GM21515 (cell line): ENCODE data around the gene EXTL1.
"Not testable (repeated sequence)": the region's sequence is repeated elsewhere in the genome, so short reads cannot be mapped to it uniquely, and the experiment has no call there.

ENCODE experiments used
- ATAC-seq: cut with Tn5 transposase; IDR thresholded peaks from one replicate; pipeline ENCODE4 v1.9.1; 2021; ENCODE audit not compliant: unreplicated experiment

The EXTL1 gene

GRCh38 chr1:26021647-26022403 lies at the start of gene EXTL1:
EXTL1 (plus strand) TSS chr1:26021775; CDS start chr1:26022647, 872 bp downstream.
- no peak for ATAC-seq

- ATAC-seq: no peak
These were observed 49.8 kb upstream of the EXTL1 start for GRCh38 chr1:25971811-25972180.

DNA sequence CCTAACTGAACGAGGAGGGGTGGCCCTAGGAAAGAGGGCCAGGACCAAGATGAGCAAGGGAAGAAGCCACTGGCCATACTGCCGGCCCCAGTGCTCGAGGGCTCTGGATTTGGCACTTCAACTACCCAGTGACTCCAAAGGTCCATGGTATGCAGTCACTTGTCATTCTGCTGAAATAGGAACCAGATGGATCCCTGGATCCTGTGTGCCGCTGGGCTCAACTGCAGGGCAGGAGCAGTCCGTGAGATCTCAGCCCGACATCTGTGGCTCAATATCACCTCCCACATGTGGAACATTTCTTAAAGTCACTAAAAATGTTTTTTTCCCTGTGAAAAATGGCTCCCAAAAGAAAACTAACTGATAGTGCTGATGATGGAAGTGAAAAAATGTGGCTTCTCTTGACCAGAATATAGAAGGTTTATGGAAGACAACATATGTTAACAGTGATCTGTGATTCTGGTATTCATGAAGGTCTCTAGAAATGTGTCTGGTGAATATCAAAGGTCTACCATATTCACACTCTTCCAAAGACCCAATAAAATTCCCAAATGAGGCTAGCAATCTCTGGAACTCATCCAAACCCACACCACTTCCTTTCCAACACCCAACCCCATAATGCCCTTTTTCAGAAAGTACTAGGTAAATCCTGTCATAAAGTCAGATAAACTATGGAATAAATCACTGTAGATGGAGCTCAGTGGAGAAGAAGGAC lies 47.8 kb upstream of the EXTL1 start:
- ATAC-seq: no peak

GRCh38 chr1:25977801-25978200 lies 43.8 kb upstream of the EXTL1 start:
- no peak for ATAC-seq

DNA sequence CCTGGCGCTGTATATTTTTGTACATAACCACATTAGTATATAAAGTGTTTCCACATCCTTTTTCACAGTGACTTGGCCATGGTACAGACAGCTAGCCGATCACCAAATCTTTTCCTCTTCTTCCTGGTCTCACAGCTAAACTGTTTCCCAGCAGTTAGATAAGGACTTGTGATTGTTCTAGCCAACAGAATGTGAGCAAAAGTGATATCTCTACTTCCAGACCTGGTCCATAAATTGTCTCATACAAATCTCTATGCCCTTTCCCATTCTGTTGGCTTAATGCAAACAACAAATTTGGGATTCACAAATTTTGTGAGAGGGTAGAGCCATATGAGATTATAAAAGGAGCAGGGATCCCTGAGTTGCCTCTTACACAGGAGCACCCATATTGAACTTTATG lies 43.2 kb upstream of the EXTL1 start:
- ATAC-seq: no peak

- no peak for ATAC-seq
These were observed 42.4 kb upstream of the EXTL1 start for GRCh38 chr1:25979210-25979609.

GRCh38 chr1:25985171-25985570 lies 36.4 kb upstream of the EXTL1 start:
- no peak for ATAC-seq

DNA sequence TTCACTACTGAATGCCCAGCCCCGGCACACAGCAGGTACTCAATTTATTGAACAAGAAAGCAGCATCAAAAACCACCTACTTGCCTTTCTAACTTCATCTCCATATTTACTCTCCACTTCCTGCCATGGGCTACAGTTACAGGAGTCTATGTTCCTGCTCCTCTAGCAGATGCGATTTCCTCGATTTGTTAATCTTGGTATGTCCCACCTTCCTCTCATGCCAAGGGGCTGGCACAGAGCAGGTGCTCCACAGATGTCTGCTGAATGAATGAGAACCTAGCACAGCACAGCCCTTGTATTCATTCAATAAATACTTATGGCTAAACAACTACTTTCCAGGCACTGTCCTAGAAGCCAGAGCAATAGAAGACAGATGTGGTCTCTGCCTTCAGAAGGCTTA lies 35.9 kb upstream of the EXTL1 start:
- ATAC-seq: no peak

- not testable (repeated sequence) for ATAC-seq
These were observed 34.8 kb upstream of the EXTL1 start for GRCh38 chr1:25986773-25987172.

DNA sequence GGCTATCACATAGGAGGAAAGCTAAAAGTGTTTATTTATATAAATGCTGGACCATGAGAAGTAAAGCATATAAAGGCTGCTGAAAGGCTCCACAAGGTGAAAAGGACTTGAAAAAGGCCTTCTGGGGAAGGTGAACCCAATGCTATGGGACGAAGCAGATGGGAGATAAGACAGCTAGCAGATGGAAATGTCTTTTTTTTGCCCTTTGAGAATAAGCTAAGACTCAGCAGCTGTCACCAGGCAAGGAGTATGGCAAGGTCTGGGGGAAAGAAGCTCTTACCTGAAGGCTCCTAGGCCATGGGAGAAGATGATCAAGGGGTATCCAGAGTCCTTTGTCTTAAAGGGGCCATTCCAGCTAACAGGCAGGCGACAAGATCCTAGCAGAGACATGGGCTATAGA lies 33.6 kb upstream of the EXTL1 start:
- no peak for ATAC-seq

- ATAC-seq: no peak
These were observed 31.9 kb upstream of the EXTL1 start for GRCh38 chr1:25989440-25990234.

DNA sequence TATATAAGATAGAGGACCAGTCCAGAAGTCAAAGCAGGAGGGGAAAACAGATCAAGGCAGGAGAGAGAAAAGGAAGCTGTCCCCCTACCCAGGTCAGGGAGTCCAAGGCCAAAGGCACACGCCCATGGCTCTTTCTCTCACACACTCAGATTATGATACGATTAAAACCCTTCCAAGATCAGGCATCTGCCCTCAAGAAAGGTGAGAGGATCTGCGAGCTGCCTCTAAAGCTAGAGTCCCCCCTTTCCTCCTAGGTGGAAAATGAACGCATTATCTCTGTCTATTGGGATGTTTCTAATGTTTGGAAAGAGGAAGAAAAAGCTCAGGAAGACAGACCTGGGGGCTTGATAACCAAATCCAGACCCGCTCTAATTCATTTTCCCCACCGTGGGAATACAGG lies 31.3 kb upstream of the EXTL1 start:
- ATAC-seq: no peak

- no peak for ATAC-seq
These were observed 30.7 kb upstream of the EXTL1 start for GRCh38 chr1:25990702-25991395.

GRCh38 chr1:25991937-25992688 lies 29.5 kb upstream of the EXTL1 start:
- no peak for ATAC-seq

GRCh38 chr1:25992689-25993171 lies 28.8 kb upstream of the EXTL1 start:
- no peak for ATAC-seq

DNA sequence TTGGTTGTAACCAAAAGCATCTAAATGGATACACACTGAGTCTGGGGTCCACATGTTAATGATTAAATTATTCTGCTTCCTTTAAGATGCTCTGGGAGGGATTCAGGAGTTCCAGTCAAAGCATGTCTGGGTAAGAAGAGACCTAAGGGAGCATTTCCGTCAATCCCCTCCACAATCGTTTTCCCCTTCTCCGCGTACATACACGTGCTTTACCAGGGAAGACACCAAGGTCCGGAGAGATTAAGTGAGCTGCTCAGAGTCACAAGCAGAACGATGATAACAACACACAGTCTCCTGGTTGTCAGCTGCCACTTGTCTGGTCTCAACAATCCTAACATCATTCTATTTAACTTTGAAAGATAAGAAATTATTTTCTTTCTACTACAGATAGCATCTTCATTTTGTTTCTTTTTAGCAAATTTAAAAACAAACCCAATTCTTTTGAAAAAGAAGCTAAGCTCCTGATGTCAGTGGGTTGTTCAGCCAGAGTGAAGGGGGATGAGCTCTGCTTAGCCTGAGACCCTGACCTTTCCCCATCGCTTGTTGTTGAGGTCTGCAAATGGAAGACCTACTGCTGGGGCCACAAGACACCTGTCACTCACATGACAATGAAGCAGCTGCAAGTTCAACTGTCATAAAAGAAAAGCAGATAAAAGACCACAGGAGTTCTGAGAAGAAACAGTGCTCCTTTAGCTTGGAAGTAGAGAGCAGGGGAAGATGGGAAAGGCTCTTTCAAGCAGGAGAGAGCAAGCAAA lies 28.2 kb upstream of the EXTL1 start:
- no peak for ATAC-seq

DNA sequence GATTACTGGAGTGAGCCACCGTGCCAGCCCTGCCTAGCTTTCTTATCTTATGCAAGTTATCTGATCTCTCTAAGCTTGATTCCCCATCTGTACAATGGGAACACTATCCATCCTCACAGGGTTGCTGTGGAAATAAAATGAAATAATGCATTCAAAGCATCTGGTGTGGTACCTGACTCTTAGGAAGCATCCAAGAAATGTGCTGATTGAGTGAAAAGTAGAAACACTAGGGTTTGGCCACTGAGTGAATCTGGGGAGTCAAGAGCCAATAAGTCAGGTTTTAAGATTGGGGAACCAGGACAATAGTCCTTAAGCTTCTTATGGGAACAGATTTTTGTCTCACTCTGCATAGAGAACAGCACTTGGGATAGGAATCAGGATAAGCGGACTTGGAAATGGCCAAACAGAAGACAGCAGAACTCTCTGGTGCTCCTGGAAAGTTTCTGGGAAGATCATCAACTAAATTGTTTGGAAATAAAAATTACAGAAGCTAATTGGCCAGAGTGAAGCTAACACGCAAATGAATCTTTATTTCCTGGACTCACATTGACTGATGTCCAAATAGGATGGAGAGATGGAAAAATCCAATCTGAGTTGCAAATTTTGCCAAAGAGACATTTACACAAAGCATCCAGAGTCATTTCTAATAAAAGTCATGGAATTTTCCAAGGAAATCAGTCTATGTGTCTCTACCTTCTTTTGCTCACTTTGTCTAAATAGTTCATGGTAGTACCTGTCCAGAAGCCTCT lies 27.0 kb upstream of the EXTL1 start:
- ATAC-seq: no peak

DNA sequence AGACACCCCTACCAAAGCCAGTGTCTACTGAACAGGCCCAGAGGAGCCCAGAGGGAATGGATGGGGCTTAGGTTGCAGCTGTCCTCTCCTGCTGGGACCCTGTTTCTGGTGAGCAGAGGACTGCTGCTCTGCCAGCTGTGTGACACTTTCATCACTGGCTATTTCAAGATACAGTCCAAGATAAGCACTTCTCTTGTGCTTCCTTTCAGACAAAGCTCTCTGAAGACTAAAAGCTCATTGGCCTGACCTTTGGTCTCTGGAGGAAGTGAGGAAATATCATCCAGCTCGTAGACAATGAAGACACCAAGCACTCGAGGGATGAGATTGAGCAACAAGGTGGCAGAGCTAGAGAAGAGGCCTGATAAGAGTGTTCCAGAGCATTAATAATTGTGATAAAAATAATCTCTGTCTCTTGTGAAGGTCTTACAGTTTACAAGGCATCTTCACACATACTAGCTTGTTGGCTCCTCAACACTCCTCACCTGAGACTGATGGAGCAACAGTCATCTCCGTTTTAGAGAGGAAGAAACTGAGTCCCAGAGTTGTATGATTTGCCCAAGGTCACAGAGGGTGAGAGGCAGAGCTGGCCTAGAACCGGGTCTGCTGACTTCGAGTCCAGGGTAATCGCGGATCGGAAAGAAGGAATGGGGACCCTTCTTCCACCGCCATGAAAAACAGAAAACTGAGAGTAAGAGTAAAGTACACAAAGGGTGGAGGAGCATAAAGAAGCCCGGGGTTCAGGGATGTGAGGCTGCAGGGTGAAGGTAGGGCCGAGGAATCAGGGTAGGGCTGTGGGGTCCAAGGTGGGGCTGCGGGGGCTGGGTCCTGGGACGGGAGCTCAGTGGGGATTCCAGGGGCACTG lies 24.4 kb upstream of the EXTL1 start:
- peak; percentile 28 for ATAC-seq
